NB4 (cell line): ENCODE data around the gene NR2F2.

Source experiments
- DNase-seq: peaks from one replicate; pipeline ENCODE4 v3.0.0; 2010; ENCODE audit warnings: low read depth
- H3K4me3 ChIP-seq: one replicate; pipeline ENCODE4 v1.5.1; 2011; ENCODE audit warnings: mild to moderate bottlenecking, low read depth, low read length, moderate library complexity
- MYC ChIP-seq: IDR thresholded peaks from 2 replicates; pipeline ENCODE4 v1.6.1; 2011; ENCODE audit warnings: low read depth, low read length
- POLR2A ChIP-seq: IDR thresholded peaks from 2 replicates; pipeline ENCODE4 v1.6.1; 2011; ENCODE audit warnings: mild to moderate bottlenecking; ENCODE audit not compliant: insufficient read length; ENCODE audit errors: extremely low read depth
- TF ChIP-seq, protein P1 (sequence below): IDR thresholded peaks from 2 replicates; pipeline ENCODE4 v1.6.1; 2011; ENCODE audit warnings: low read depth, low read length
- TF ChIP-seq, protein P2 (sequence below): IDR thresholded peaks from one replicate; pipeline ENCODE4 v1.5.1; 2012; ENCODE audit warnings: low read depth, low read length

NR2F2 gene

DNA sequence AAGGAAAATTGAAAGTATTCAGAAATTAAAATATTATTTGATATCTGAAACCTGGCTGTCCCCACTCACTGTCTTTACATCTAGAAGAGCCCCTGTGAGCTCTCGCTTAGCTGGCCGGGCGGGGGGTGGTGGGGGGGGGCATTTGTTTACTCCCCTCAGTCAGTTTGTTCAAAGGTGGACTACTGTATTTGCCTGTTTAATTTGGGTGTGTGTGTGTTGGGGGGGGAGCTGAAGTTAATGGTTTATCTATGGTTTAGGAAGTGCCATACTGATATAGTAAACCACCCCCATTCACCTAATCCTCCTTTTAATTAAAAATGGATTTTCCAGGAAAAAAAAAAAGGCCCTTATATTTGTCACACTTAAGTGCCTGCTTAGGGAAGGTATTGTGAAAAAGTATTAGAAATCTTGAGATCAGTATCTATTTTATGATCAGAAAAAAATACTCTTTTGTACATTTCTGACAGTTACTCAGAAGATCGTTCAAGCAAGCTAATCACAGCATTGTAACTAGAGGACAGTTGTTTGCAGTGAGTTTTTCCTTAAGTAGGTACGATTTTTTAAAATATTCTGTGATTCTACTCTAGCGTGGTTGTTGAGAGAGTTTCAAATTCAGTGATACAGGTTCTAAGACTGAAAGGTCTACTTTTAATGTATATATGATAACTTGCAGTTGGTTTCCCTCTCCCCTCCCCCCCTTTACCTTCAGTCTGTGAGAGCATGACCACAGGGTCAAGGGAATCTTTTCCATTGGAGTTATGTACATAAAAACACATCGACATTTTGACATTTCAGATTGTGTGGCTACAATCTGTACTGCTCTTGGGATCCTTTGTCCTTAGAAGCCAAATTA is 8.5 kb downstream of the NR2F2 start:
- TF ChIP-seq, protein P1, sequence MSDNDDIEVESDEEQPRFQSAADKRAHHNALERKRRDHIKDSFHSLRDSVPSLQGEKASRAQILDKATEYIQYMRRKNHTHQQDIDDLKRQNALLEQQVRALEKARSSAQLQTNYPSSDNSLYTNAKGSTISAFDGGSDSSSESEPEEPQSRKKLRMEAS: no peak
- TF ChIP-seq, protein P2, sequence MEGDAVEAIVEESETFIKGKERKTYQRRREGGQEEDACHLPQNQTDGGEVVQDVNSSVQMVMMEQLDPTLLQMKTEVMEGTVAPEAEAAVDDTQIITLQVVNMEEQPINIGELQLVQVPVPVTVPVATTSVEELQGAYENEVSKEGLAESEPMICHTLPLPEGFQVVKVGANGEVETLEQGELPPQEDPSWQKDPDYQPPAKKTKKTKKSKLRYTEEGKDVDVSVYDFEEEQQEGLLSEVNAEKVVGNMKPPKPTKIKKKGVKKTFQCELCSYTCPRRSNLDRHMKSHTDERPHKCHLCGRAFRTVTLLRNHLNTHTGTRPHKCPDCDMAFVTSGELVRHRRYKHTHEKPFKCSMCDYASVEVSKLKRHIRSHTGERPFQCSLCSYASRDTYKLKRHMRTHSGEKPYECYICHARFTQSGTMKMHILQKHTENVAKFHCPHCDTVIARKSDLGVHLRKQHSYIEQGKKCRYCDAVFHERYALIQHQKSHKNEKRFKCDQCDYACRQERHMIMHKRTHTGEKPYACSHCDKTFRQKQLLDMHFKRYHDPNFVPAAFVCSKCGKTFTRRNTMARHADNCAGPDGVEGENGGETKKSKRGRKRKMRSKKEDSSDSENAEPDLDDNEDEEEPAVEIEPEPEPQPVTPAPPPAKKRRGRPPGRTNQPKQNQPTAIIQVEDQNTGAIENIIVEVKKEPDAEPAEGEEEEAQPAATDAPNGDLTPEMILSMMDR: no peak
- TF ChIP-seq POLR2A (no peak), MYC (no peak)
- H3K4me3 ChIP-seq: peak overlapping the region; percentile 94
- DNase-seq: no peak

DNA sequence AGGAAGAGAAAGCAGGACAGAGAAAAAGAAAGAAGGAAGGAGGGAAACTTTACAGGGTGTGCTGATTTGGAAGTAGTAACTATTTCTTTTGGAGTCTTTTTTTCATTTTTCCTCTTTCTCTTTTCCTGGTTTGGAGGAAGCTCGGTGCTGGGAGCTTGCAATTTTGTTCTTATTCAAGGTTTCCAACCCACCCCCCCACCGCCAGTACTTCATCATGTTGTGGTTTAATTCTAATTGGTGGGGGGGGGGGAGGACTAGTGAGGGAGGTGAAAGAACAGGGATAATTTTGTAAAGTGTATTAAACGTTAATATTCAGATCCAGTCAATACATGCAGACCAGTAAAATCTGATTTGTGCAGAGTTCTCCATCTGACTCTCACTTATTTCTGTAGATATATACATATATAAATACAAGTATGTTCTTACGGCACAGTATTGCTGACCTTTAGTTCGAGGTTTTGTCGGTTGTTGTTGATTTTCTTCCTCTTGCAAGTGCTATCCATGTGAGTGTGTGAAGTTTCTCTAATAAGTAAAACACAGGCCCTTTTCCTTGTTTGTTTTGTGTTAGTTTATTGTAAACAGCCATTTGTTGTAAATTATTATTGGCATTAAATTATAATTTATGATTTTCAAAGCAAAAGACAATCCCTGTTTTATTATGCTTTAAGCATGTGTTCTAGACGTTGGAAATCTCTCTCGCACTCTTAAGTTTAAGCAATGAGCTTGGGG is 9.3 kb downstream of the NR2F2 start:
- TF ChIP-seq, protein P1: no peak
- TF ChIP-seq MYC (no peak), POLR2A (no peak)
- TF ChIP-seq, protein P2: no peak
- peak overlapping the region; percentile 28 for H3K4me3 ChIP-seq
- no peak for DNase-seq

DNA sequence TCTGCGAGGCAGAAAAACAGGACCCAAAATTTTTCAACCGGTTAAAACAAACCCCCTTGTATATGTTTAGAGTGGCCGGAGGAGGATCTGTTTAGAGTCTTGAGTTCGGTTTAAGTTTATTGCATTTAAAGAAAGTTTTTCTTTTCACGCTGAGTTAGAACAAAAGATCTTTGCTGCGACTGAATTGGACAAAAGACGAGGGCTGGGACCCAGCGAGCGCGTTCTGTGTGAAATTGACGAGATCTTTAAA is 9.8 kb downstream of the NR2F2 start:
- no peak for DNase-seq
- H3K4me3 ChIP-seq: no peak overlapping the region
- TF ChIP-seq, protein P2: no peak
- TF ChIP-seq, protein P1: no peak
- TF ChIP-seq POLR2A (no peak), MYC (no peak)

DNA sequence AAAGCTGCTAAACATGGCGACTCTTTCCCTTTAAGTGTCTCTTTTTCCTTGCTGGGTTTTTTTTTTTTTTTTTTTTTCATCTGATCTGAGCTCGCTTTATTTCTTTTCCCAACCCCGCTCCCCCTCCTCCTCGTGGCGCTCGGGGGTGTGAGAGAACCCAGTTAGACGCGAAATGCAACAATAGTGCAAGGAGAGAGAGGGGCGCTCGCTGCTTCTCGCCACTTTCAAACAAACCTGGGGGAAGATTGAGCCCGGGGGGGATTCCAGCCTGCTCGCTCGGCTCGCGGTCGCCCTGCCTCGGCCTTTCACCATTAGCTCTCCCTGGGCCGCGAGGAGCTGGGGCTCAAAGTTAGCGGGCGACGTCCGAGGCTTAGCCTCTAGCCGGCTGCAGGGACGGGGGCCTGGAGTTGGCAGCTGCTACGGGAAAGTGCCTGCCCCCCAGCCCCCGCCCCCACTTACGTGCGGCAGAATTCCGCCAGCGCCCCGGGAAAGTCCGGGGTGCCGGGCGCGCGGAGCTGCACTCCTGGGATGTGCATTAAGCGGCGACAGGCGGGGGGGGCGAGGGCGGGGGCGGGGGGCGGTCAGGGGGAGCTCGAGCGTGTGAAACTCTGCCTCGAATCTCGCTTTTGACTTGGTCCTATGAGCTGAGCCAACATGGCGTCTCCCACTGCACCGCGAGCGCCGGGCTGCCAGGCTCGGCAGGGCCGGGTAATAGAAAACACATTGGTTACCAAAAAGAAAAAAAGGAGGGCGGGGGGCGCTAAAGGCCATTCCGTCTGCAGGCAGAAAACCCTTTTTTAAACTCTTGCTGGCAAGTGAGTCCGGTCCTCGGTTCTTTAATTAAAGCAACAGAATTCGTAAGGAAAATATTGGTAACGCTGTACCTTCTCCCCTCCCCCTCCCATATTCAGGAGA is 10.4 kb downstream of the NR2F2 start:
- DNase-seq: no peak
- no peak for TF ChIP-seq MYC
- no peak overlapping the region for H3K4me3 ChIP-seq

DNA sequence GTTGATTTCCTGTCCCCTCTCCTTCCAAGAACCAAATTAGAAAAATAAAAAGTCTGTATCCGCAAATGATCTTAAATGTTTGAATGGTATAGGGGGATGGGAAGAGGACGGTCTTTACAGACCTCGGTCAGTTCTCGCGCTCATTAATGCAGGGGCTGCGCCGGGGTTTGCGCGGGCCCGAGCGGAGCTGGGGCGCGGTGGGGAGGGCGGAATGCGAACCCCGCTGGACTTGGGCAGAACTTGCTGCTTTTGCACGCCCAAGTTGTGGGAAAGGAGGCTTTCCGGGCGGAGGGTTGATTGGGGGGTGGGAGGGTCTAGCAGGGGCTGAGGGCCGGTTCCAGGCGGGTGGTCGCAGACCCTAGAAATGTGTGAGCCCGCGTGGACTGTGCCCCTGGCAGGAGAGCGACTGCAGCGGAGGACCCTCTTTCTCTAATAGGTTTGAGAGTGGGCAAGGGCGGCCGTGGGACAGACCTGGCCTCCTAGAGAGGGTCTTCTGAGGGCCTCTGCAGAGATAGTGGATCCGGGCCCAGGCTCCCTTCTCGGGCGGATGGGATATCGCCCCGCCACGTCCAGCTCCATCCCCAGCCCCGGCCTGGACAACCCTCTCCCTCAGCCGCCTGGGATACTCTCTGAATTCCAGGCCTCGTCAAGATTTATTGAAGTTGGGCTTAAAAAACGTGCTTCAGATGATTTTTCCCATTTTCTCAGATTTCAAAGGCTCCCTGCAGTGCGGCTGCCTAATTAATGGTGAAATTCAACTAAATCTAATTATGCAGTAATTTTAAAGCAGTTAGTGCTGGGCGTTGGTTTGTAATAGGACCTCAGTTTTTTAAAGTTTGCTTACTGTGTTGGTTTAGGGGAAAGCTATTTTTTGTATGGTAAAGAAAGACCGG is 11.3 kb downstream of the NR2F2 start:
- no peak for DNase-seq
- TF ChIP-seq, protein P2: no peak
- TF ChIP-seq POLR2A (no peak), MYC (no peak)
- TF ChIP-seq, protein P1: no peak
- H3K4me3 ChIP-seq: no peak overlapping the region
